Lower leg skin (tissue), 4 donors: ENCODE results near the gene DMKN. TPM values are rescaled to one million over a fixed set of nuclear protein-coding genes. Genes with fewer than 3 reads are reported as not detected.
"Not testable (repeated sequence)": the region's sequence is repeated elsewhere in the genome, so short reads cannot be mapped to it uniquely, and the experiment has no call there.

Source experiments
- DNase-seq, 2 donors: peaks; one replicate each; pipeline ENCODE4 v3.0.0-alpha.2; 2019; ENCODE audit warnings: low spot score in 2 of 2
- H3K4me3 ChIP-seq: fragments of 200-600 bp; sonication (generic); 2 replicates; pipeline ENCODE4 v1.5.1; 2017; ENCODE audit warnings: mild to moderate bottlenecking, low read depth; ENCODE audit not compliant: poor library complexity, severe bottlenecking
- POLR2A ChIP-seq, 2 donors: fragments of 450-650 bp; IDR thresholded peaks; one replicate each; pipeline ENCODE4 v1.6.1; 2016 to 2017; ENCODE audit warnings: antibody characterized with exemption in 2 of 2, mild to moderate bottlenecking in 1 of 2, moderate library complexity in 1 of 2
- WGBS, 2 donors: methylation state at CpG; one replicate each; pipeline ENCODE4 v1.1.5; 2018; 5-methylcytosine and 5-hydroxymethylcytosine counted together
- intact Hi-C: fragments of 100-400 bp; cut with DNase I; formaldehyde crosslinking; loops from one replicate; pipeline ENCODE4 v1.15.0; 2023; ENCODE audit warnings: low total_unique reads
- total RNA-seq, 4 donors: library from RNA; depleted of rRNA; stranded (reverse); fragments of >200 nt; gene quantifications; one replicate each; pipeline ENCODE4 v1.1.0, GENCODE V29; 2016
- TF ChIP-seq, protein P1 (sequence below), 3 donors: fragments of 450-650 bp; IDR thresholded peaks; one replicate each; pipeline ENCODE4 v1.5.1; 2016; ENCODE audit warnings: antibody characterized with exemption in 3 of 3, mild to moderate bottlenecking in 3 of 3, moderate library complexity in 2 of 3

Gene DMKN
- total RNA-seq, 4 donors from 2014 or later: 5,221 to 8,616 (median 5,967) TPM

DNA sequence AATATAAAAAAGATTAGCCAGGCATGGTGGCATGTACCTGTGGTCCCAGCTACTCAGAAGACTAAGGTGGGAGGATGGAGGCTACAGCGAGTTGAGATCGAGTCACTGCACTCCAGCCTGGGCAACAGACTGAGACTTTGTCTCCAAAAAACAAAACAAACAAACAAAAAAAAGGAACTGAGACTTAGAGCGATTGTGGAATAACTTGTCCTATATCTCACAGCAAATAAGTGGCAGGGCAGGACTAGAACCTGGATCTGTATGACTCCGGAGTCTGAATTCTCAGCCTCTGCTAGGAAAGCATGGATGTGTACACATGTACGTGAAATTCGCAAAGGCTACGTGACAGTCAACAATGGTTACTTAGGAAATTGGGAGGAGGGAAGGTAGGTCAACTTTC is 43.3 kb downstream of the DMKN start:
- DNase-seq: no peak
- 91 to 92% methylated on average over 7 of the region's 7 CpGs for WGBS, 2 donors
- TF ChIP-seq, protein P1, sequence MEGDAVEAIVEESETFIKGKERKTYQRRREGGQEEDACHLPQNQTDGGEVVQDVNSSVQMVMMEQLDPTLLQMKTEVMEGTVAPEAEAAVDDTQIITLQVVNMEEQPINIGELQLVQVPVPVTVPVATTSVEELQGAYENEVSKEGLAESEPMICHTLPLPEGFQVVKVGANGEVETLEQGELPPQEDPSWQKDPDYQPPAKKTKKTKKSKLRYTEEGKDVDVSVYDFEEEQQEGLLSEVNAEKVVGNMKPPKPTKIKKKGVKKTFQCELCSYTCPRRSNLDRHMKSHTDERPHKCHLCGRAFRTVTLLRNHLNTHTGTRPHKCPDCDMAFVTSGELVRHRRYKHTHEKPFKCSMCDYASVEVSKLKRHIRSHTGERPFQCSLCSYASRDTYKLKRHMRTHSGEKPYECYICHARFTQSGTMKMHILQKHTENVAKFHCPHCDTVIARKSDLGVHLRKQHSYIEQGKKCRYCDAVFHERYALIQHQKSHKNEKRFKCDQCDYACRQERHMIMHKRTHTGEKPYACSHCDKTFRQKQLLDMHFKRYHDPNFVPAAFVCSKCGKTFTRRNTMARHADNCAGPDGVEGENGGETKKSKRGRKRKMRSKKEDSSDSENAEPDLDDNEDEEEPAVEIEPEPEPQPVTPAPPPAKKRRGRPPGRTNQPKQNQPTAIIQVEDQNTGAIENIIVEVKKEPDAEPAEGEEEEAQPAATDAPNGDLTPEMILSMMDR (IDR thresholded peaks at IDR 0.05): no peak
- no peak for TF ChIP-seq POLR2A (IDR thresholded peaks at IDR 0.05)
- H3K4me3 ChIP-seq: no peak overlapping the region
- intact Hi-C loops: no loop called here

DNA sequence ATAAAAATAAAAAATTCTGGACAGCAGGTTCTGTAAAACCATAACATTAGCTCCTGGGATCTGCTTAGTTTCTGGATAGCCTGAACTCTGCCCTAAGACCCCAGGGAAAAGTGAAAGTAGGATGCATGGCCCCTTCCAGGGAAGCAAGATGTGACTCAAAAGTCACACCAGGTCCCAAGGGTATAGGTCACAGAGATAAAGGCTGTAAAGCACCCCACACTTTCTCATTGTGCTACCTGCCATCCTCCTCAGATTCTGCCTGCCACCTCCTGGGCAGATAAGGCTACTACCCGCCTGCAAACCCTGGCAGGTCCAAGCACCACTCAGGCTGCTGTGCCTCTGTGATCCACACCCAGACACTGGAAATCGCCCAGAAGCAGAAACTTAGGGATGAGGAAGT is 44.8 kb downstream of the DMKN start:
- TF ChIP-seq, protein P1 (IDR thresholded peaks at IDR 0.05): peak in 1 of 3 donors; percentile 45
- TF ChIP-seq POLR2A (IDR thresholded peaks at IDR 0.05): no peak
- no peak overlapping the region for H3K4me3 ChIP-seq
- intact Hi-C loops: loop anchor here (5.0 kb wide), 1 partner anchor 116 kb away; no protein-coding TSS in a partner anchor
- peak in 1 of 2 donors; percentile 51 for DNase-seq
- 5 to 22% methylated on average over 2 of the region's 2 CpGs for WGBS, 2 donors

DNA sequence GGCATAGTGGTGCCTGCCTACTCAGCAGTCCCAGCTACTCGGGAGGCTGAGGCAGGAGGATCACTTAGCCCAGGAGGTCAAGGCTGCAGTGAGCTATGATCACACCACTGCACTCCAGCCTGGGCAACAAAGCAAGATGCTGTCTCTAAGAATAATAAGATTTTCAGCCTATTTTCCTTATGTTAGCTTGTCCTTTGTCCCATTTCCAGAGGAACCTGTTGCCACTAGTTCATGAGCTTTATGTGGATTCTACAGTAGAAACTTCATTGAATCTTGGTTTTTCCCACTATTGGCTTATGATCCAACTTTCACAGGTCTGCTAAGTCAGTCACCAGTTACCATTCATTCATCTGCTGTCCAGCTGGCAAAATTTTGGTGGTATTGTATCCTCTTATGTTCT is 47.2 kb downstream of the DMKN start:
- no peak overlapping the region for H3K4me3 ChIP-seq
- DNase-seq: no peak
- WGBS, 2 donors: 90 to 100% methylated on average over 1 of the region's 1 CpG
- intact Hi-C loops: loop anchor here (5.0 kb wide), 1 partner anchor 114 kb away; no protein-coding TSS in a partner anchor
- TF ChIP-seq, protein P1 (IDR thresholded peaks at IDR 0.05): no peak
- TF ChIP-seq POLR2A (IDR thresholded peaks at IDR 0.05): no peak

DNA sequence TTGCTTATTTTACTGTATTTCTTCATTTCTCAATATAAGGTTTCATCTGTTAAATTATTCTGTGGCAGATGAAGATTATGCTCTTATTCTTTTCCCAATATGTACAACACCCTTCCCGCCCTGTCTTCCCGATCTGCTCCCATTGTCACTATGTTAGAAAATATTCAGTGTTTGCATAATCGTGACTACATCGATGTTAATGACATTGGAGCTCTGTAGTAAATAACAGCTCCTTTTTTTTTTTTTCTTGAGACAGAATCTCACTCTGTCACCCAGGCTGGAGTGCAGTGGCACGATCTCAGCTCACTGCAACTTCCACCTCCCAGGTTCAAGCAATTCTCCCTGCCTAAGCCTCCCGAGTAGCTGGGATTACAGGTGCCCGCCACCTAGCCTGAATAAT is 50.5 kb downstream of the DMKN start:
- WGBS, 2 donors: 67 to 73% methylated on average over 7 of the region's 7 CpGs
- H3K4me3 ChIP-seq, DNase-seq, intact Hi-C loops: not testable (repeated sequence)

DNA sequence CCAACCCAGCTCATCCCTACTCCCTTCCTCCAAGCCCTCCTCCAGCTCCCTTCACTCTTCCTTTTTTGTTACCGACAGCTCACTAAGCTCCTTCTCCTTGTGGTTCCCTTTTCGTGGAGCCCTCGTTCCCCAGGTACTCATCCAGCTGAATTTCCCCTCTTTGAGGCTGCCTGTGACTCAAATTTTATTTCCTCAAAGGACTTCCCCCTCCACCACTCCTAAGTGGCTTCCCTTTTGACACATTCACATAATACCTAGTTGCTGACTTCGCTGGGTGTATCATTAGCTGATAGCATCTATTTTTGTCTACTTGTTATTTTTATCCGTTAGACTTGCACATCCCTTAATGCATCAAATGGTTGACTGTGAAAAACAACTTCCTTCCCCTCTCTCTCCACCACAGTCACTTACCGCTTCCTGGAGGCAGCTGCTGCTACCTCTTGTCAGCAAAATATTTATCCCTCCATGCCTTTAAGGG is 50.9 kb downstream of the DMKN start:
- DNase-seq: no peak
- TF ChIP-seq POLR2A (IDR thresholded peaks at IDR 0.05): no peak
- TF ChIP-seq, protein P1 (IDR thresholded peaks at IDR 0.05): no peak
- no peak overlapping the region for H3K4me3 ChIP-seq
- intact Hi-C loops: no loop called here
- WGBS, 2 donors: 28 to 29% methylated on average over 6 of the region's 6 CpGs

DNA sequence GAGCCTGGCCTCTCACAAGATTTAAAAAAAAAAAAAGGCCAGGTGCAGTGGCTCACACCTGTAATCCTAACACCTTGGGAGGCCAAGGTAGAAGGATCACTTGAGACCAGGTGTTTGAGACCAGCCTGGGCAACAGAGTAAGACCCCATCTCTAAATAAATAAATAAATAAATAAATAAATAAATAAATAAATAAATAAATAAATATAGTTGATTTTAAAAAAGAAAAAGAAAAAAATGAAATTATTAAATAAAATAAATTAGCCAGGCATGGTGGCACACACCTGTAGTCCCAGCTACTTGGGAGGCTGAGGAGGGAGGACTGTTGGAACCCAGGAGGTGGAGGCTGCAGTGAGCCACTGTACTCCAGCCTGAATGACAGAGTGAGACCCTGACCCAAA is 51.7 kb downstream of the DMKN start:
- H3K4me3 ChIP-seq, intact Hi-C loops, DNase-seq: not testable (repeated sequence)

DNA sequence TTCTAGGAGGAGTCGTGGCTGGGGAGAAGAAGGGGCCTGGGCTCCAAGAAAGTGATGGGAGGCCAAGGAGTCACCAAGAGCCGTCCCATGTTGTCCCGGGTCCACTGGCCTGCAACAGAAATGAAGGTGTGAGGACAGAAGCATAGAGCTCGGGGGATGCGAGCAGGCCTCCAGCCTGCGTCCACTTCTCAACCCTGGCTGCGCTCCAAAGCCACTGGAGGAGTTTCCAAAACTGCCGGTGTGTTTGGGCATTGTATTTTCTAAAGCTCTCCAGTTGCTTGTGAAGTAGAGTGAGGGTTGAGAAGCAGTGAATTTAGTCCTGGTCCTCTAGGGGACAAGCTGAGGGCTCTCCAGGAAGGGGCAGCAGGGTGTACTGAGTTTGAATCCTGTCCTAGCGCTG is 52.4 kb downstream of the DMKN start:
- H3K4me3 ChIP-seq: no peak overlapping the region
- WGBS, 2 donors: 82% methylated on average over 9 of the region's 9 CpGs
- intact Hi-C loops: no loop called here
- TF ChIP-seq, protein P1 (IDR thresholded peaks at IDR 0.05): no peak
- TF ChIP-seq POLR2A (IDR thresholded peaks at IDR 0.05): no peak
- DNase-seq: no peak
